PFSK-1 (cell line): ENCODE measurements around the gene CTPS1.

Experiments used
- FOXP2 ChIP-seq: optimal IDR thresholded peaks from 2 replicates; pipeline ENCODE3; 2011; ENCODE audit warnings: borderline replicate concordance, control low read depth, inconsistent platforms; ENCODE audit not compliant: insufficient read depth; ENCODE audit errors: extremely low read length, extremely low read depth
- POLR2AphosphoS5 ChIP-seq: IDR thresholded peaks from 2 replicates; pipeline ENCODE4 v1.6.1; 2012; ENCODE audit warnings: low read depth, mild to moderate bottlenecking, control low read depth, low read length, moderate library complexity
- SIN3A ChIP-seq: IDR thresholded peaks from 2 replicates; pipeline ENCODE4 v1.6.1; 2012; ENCODE audit warnings: mild to moderate bottlenecking, low read length, moderate library complexity, borderline replicate concordance; ENCODE audit not compliant: insufficient read depth
- TAF1 ChIP-seq: IDR thresholded peaks from 2 replicates; pipeline ENCODE4 v1.6.1; 2012; ENCODE audit warnings: low read length, control low read depth, borderline replicate concordance; ENCODE audit not compliant: insufficient read depth
- TF ChIP-seq, protein P1 (sequence below), 2 experiments: IDR thresholded peaks; 2 replicates each; pipeline versions ENCODE4 v1.6.1 to v1.8.0; 2011 to 2012; ENCODE audit warnings: low read depth in 2 of 2, low read length in 2 of 2, control low read depth in 1 of 2, inconsistent platforms in 1 of 2, mild to moderate bottlenecking in 1 of 2, moderate library complexity in 1 of 2; ENCODE audit not compliant: insufficient read depth in 1 of 2

Gene CTPS1

DNA sequence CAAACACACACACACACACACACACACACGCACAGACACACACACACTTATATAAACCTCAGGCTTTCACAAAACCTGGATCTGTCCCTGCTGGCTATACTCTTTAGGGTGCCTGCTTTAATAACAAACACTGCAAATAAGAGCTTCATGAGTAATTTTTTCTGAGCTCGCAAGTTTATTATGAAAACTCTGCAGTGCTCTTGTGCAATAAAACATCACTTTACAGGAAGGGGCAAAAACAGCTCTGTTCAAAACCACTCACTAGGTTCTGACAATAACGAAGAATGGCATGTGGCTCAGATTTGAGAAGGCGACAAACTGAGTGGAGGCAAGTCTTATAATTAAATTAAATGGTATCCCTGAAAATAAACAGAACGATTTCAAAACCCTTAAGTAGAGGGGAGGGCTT, 42.6 kb upstream of the CTPS1 start:
- TF ChIP-seq, protein P1, sequence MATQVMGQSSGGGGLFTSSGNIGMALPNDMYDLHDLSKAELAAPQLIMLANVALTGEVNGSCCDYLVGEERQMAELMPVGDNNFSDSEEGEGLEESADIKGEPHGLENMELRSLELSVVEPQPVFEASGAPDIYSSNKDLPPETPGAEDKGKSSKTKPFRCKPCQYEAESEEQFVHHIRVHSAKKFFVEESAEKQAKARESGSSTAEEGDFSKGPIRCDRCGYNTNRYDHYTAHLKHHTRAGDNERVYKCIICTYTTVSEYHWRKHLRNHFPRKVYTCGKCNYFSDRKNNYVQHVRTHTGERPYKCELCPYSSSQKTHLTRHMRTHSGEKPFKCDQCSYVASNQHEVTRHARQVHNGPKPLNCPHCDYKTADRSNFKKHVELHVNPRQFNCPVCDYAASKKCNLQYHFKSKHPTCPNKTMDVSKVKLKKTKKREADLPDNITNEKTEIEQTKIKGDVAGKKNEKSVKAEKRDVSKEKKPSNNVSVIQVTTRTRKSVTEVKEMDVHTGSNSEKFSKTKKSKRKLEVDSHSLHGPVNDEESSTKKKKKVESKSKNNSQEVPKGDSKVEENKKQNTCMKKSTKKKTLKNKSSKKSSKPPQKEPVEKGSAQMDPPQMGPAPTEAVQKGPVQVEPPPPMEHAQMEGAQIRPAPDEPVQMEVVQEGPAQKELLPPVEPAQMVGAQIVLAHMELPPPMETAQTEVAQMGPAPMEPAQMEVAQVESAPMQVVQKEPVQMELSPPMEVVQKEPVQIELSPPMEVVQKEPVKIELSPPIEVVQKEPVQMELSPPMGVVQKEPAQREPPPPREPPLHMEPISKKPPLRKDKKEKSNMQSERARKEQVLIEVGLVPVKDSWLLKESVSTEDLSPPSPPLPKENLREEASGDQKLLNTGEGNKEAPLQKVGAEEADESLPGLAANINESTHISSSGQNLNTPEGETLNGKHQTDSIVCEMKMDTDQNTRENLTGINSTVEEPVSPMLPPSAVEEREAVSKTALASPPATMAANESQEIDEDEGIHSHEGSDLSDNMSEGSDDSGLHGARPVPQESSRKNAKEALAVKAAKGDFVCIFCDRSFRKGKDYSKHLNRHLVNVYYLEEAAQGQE (IDR thresholded peaks at IDR 0.05; ENCODE audit: insufficient read depth in 1 of 2, low read depth in 2 of 2, low read length in 2 of 2) = no peak

DNA sequence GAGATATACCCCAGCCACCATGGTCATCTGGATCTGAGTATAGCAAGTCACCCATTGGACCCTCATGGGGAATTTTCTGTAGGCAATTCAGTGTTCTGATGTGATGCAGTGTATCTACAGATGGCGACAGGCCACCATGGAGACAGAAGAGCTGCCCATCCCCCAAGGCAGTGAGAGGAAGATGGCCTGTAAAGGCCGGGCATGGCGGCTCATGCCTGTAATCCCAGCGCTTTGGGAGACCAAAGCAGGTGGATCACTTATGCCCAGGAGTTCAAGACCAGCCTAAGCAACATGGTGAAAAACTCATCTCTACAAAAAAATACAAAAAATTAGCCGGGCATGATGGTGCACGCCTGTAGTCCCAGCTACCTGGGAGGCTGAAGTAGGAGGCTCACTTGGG, 41.1 kb upstream of the CTPS1 start:
- TF ChIP-seq POLR2AphosphoS5 (no peak), SIN3A (no peak), TAF1 (no peak), FOXP2 (no peak)
- TF ChIP-seq, protein P1 (IDR thresholded peaks at IDR 0.05; ENCODE audit: insufficient read depth in 1 of 2, low read depth in 2 of 2, low read length in 2 of 2) = no peak

DNA sequence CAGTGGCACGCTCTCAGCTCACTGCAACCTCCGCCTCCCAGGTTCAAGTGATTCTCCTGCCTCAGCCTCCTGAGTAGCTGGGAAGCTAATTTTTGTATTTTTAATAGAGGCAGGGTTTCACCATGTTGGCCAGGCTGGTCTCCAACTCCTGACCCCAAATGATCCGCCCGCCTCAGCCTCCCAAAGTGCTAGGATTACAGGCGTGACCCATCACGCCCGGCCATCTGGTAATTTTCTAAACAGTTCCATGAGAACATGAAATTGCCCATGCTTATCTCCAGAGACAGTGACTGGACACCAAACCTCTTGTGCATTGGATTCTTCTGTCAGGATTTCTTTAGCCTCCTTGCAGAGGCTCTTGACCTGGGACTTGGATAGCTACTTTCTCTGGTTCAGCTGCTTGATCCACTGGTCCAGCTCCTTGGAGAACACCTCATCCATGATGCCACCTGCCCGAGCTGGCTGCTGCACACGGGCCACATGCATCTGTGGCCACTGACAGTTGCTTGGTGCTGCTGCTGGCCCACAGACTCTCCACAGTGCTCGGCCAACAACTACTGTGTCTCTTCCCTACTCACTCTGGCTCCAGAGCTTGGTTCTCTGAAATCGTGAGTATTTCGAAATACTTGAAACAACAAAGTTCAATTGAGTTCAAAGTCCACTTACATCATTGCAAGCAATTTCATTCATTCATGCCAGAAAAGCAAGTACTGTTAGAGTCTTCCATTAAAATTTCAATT, 40.0 kb upstream of the CTPS1 start:
- TF ChIP-seq SIN3A = no peak
- no peak for TF ChIP-seq FOXP2

DNA sequence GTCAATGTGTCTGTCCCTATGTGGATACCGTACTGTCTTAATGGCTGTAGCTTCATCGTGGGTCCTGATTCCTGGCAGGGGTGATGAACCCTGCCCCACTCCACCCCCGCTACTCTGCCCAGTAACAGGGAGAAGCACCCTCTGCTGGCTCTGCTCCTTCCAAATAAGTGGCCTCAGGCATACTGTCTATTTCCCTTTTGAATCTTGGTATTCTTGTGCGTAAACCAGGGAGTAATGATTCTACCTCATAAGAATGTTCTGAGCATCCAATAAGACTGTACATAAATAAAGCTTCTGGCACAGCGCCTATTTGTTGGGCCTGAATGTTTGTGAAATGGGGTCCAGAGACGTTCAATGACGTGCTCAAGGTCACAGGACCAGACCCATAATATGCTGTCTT, 35.2 kb upstream of the CTPS1 start:
- TF ChIP-seq POLR2AphosphoS5 (no peak), SIN3A (no peak), FOXP2 (no peak), TAF1 (no peak)
- TF ChIP-seq, protein P1 (IDR thresholded peaks at IDR 0.05; ENCODE audit: insufficient read depth in 1 of 2, low read depth in 2 of 2, low read length in 2 of 2) = no peak

DNA sequence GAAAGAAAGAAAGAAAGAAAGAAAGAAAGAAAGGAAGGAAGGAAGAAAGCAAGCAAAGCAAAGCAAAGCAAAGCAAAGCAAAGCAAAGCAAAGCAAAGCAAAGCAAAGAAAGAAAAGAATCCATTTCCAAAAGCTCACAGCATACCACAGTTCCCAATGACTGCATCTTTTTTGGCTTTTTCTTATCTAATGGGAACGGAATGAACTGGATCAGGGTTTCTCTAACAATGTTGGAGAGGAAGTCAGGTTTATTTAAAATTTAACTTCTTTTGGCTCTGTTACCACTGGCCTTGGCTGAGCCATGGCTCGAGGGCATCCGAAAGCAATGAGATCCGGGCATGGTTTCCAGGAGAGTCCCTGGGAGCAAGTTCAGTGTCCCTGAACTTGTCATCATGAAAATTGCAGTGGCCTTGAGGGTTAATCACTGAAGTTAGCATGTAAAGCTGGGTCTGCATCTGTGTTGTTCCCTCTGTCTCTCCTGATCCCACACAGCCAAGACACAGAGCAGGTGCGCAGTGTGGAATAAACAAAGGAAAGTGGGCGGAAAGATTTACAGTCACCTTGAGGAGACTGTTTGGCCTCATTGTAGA, 34.6 kb upstream of the CTPS1 start:
- TF ChIP-seq, protein P1 (IDR thresholded peaks at IDR 0.05; ENCODE audit: insufficient read depth in 1 of 2, low read depth in 2 of 2, low read length in 2 of 2) = no peak
- TF ChIP-seq SIN3A (no peak), FOXP2 (no peak), TAF1 (no peak)
